ENCODE results near the gene DLGAP1.

Gene DLGAP1

DNA sequence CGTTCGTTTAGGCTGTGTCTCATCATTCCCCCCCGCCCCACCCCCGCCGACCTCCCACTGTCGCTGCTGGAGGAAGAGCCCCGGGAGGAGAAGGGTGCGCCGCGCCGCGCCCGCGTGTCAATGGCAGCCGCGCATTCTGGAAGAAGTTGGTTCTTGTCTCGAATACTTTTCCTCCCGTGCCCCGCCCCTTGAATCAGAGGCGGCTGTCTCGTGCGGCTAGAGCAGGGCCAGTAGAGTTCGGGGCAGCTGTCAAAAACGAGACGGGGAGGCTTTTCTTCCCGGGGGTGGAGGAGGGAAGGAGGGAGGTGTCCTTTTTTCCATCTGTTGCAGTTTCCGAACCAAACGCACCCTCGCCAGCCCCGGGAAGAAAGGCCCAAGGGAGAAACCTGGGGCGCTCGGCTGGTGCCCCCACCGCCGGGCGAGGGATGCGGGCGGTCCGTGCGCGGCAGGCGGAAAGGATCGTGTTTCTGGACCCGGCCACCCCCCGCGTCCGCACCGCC, 1005.5 kb downstream of the DLGAP1 start:
- DNase-seq (ENCODE audit: low spot score): no peak
- TF ChIP-seq, protein P1, sequence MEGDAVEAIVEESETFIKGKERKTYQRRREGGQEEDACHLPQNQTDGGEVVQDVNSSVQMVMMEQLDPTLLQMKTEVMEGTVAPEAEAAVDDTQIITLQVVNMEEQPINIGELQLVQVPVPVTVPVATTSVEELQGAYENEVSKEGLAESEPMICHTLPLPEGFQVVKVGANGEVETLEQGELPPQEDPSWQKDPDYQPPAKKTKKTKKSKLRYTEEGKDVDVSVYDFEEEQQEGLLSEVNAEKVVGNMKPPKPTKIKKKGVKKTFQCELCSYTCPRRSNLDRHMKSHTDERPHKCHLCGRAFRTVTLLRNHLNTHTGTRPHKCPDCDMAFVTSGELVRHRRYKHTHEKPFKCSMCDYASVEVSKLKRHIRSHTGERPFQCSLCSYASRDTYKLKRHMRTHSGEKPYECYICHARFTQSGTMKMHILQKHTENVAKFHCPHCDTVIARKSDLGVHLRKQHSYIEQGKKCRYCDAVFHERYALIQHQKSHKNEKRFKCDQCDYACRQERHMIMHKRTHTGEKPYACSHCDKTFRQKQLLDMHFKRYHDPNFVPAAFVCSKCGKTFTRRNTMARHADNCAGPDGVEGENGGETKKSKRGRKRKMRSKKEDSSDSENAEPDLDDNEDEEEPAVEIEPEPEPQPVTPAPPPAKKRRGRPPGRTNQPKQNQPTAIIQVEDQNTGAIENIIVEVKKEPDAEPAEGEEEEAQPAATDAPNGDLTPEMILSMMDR (IDR thresholded peaks at IDR 0.05; ENCODE audit: extremely low read depth, missing control alignments): no peak

DNA sequence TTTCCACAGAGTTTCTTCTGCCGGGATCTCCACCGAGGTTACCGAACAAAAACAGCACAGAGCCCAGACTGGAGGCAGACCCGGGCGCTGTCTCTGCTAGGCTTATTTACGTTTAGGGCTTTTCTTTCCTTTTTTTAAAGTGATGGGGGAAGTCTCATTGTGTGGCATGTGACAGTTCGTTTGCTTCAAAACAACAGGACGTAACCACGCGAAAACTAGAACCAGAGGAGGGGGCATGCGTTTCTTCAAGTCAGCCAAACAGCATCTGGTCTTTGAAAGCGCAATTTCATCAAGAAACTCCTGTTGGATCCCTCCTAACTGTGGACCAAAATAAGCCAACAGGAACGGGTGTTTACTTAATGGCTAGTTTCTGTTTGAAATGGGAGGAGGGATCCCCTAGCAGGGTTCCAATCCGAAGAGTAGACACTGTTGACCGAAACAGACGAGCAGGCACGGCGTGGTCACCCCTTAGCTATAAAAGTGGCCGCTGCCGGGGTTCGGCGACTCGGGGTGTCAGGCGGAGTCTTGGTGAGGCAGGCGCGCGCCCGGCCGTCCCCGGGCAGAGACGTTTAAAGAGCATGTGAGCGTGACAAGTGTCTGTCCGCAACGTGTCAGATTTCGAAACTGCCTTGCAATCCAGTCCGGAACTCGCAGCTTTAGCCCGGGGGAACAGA, 1006.1 kb downstream of the DLGAP1 start:
- DNase-seq (ENCODE audit: low spot score): peak; percentile 79
- TF ChIP-seq, protein P1 (IDR thresholded peaks at IDR 0.05; ENCODE audit: extremely low read depth, missing control alignments): no peak

DNA sequence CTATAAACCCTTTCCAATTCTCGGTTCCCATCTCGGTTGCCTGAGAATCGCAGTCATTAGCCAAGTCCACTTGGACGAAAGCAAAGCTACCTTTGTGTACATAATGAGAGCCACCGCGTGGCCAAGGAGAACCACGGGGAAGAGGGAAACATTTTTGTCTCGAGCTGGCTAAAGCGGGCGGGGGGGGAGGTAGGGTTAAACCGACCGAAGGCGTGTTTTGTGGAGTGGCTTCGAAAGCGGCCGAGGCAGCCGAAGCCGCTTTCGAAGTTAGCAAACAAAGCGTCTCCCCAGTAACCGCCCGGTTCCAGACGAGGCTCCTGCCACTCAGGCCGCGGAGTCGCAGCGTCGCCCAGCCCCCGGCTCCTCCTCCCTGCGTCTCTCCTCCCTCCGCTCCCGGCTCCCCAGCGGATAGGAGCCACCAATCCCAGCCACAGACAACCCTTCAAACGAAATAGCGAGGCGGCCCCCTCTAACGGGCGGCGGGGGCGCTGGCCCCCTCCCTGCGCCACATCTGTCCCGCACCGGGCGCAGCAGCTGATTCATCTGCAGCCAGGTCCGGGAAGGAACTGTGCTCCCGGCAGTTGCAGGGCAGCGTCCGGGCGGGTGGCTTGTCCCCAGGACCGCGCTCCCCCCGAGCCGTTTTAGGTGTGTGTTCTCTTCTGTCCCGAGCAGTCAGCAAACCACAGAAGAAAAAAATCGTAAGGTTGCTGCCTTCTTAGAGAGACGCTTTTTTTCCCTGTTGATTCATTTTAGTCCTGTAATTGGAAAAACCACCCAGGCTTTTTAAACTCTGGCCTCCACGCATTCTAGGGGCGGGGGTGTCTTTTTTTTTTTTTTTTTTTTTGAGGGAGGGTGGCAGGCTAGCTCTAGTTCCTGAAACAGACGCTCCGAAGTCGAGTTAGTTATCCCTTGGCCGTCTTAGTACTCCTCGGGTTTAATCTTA, 1006.9 kb downstream of the DLGAP1 start:
- TF ChIP-seq, protein P1 (IDR thresholded peaks at IDR 0.05; ENCODE audit: extremely low read depth, missing control alignments): peak; percentile 0
- DNase-seq (ENCODE audit: low spot score): peak; percentile 84

DNA sequence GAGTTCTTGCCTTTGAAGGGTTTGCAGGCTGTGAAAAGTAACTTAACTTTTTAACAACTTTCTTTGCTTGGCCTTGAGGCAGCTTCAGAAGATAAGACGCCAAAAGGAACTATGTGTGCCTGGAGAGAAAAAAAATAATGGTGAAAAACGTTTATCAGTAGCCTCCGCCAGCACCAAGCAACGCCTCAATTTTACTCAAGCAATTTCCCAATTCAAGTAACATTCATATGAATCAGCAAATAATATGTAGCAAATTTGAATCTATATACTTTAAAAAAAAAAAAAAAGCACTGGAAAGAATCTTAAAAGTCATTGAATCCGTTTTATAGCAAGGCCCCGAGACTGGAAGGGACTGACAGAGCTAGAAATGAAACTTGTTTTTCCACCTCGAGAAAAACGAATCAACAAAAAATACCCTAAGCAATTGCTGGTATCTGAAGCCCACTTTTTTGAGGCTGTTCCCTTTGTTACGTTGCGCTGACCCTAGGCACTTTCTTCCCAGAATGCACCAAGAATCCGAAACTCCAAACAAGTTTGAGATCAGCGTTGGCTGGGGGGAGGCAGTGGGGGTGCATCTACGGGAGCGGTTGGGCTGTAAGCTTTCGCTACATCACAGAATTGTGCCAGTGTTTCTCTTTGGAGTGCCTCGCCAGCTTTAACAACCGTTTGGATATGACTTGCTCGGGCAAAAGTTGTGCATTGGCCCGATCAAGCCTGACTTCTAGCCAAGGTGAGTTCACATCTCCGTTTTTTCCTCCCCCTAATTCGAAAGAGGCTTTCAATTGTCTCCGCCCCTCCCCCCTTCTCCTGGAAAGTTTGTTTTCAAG, 1007.8 kb downstream of the DLGAP1 start:
- TF ChIP-seq, protein P1 (IDR thresholded peaks at IDR 0.05; ENCODE audit: extremely low read depth, missing control alignments): no peak
- peak; percentile 18 for DNase-seq (ENCODE audit: low spot score)

Measured in GM20000 (cell line).